GM12878 (cell line): ENCODE measurements around the gene AP2B1. TPM values are rescaled to one million over a fixed set of nuclear protein-coding genes. Genes with fewer than 3 reads are reported as not detected.
"Not testable (repeated sequence)": the region's sequence is repeated elsewhere in the genome, so short reads cannot be mapped to it uniquely, and the experiment has no call there.

Experiments used
- ATAC-seq: fragments of 200-7000 bp; cut with Tn5 transposase; 3 replicates; pipeline ENCODE4 v1.9.1; 2020; ENCODE audit warnings: mild to moderate bottlenecking, moderate library complexity
- BruUV-seq: library from RNA; stranded (reverse); fragments of 400-500 nt; replicated peaks from 2 replicates; lab custom pipeline; 2021; lab: Mats Ljungman, UMichigan
- CTCF ChIA-PET: fragments of 300-600 bp; sonication (Branson Sonifier 250); formaldehyde crosslinking; extraction: SDS; loops from one replicate; lab custom pipeline; 2021; ENCODE audit warnings: inconsistent platforms; lab: Yijun Ruan, JAX
- POLR2A ChIA-PET: fragments of 350-600 bp; formaldehyde crosslinking; extraction: SDS; loops from one replicate; lab custom pipeline; 2021; ENCODE audit warnings: inconsistent platforms; lab: Charles Lee
- RAD21 ChIA-PET: fragments of 300-600 bp; sonication (Branson Sonifier 250); formaldehyde crosslinking; loops from one replicate; lab custom pipeline; 2023; ENCODE audit warnings: antibody characterized with exemption; ENCODE audit not compliant: unreplicated experiment; lab: Charles Lee
- SMC1A ChIA-PET: fragments of 300-600 bp; sonication (Branson Sonifier 250); formaldehyde crosslinking; loops from one replicate; lab custom pipeline; 2023; ENCODE audit not compliant: unreplicated experiment, uncharacterized antibody; lab: Charles Lee
- DNase-seq: peaks from one replicate; pipeline ENCODE4 v3.0.0-alpha.2; 2011; ENCODE audit warnings: low read depth, low spot score
- FAIRE-seq: peaks from 3 replicates; lab custom pipeline; 2011; peaks lifted over from hg19 to GRCh38; lab: Jason Lieb, UNC
- H2AFZ ChIP-seq: 2 replicates; pipeline ENCODE4 v1.6.0; 2011; ENCODE audit warnings: low read depth, low read length, control low read depth; ENCODE audit not compliant: control insufficient read depth
- H3K27ac ChIP-seq: 2 replicates; pipeline ENCODE4 v1.5.1; 2011; ENCODE audit warnings: control low read depth; ENCODE audit not compliant: control insufficient read depth, insufficient read depth
- H3K27me3 ChIP-seq, 2 experiments: replicated peaks in 1 of 2; 2 replicates each; pipeline versions ENCODE4 v1.6.0 to v1.6.1; 2011; ENCODE audit warnings: low read length in 1 of 2; ENCODE audit not compliant: control insufficient read depth in 2 of 2, insufficient read depth in 2 of 2
- H3K36me3 ChIP-seq, 2 experiments: 2 replicates each; pipeline ENCODE4 v1.5.1; 2011; ENCODE audit warnings: low read length in 1 of 2; ENCODE audit not compliant: control insufficient read depth in 2 of 2, insufficient read depth in 2 of 2
- H3K4me1 ChIP-seq: 2 replicates; pipeline ENCODE4 v1.6.1; 2011; ENCODE audit warnings: mild to moderate bottlenecking, low read length, moderate library complexity, mixed read lengths; ENCODE audit not compliant: control insufficient read depth, insufficient read depth
- H3K4me2 ChIP-seq: 2 replicates; pipeline ENCODE4 v1.6.0; 2011; ENCODE audit warnings: control low read depth; ENCODE audit not compliant: control insufficient read depth, insufficient read depth
- H3K4me3 ChIP-seq: fragments of 200-600 bp; sonication (generic); 2 replicates; pipeline ENCODE4 v1.5.1; 2016
- H3K79me2 ChIP-seq: 2 replicates; pipeline ENCODE4 v1.6.0; 2011; ENCODE audit warnings: low read length; ENCODE audit not compliant: control insufficient read depth, insufficient read depth
- H3K9ac ChIP-seq: 2 replicates; pipeline ENCODE4 v1.8.0; 2011; ENCODE audit warnings: low read length, control low read depth, mixed read lengths; ENCODE audit not compliant: control insufficient read depth, insufficient read depth
- H3K9me3 ChIP-seq: replicated peaks from 3 replicates; pipeline ENCODE4 v1.5.1; 2011; ENCODE audit warnings: mild to moderate bottlenecking, low read length; ENCODE audit not compliant: control insufficient read depth, insufficient read depth
- H4K20me1 ChIP-seq: 2 replicates; pipeline ENCODE4 v1.6.0; 2011; ENCODE audit not compliant: control insufficient read depth, insufficient read depth
- SP1 ChIP-seq: IDR thresholded peaks from one replicate; pipeline ENCODE4 v1.6.1; 2011; ENCODE audit warnings: low read depth, low read length
- YY1 ChIP-seq: IDR thresholded peaks from 2 replicates; pipeline ENCODE4 v1.6.1; 2011; ENCODE audit warnings: low read depth, mild to moderate bottlenecking, low read length
- WGBS: methylation state at CpG from one replicate; pipeline ENCODE4 v1.1.6; 2016; ENCODE audit warnings: low lambda C conversion rate; ENCODE audit not compliant: insufficient replicate concordance, insufficient coverage; ENCODE audit errors: missing lambda C conversion rate; 5-methylcytosine and 5-hydroxymethylcytosine counted together
- in situ Hi-C: fragments of 300-500 bp; cut with MboI; formaldehyde crosslinking; loops from 9 replicates; pipeline ENCODE4 v1.14.3; 2018; ENCODE audit warnings: mixed read lengths
- intact Hi-C: fragments of 100-400 bp; cut with micrococcal nuclease; formaldehyde crosslinking; loops from one replicate; pipeline ENCODE4 v1.14.2; 2022; ENCODE audit not compliant: unreplicated experiment
- polyA plus RNA-seq, 11 experiments: library from polyadenylated mRNA; depleted of rRNA in 4 of 11; unstranded in 6 of 11; stranded (reverse) in 5 of 11; fragments of >200 nt; fragmentation: Nextera tagmentation in 4 of 11; fragmentation: Illumina TruSeq in 1 of 11; extraction: Ambion mirVana in 4 of 11; extraction: Trizol in 1 of 11; gene quantifications; 1 replicate in 1 of 11; 2 replicates in 10 of 11; pipeline versions ENCODE4 v1.2.1 to v1.2.3, GENCODE V29; 2011 to 2016; ENCODE audit warnings: inconsistent platforms in 2 of 11, missing spikeins in 2 of 11, low read depth in 1 of 11
- total RNA-seq, 4 experiments: library from RNA; depleted of rRNA in 3 of 4; stranded (reverse); fragments of >200 nt in 3 of 4; fragmentation: Illumina TruSeq in 1 of 4; extraction: Trizol in 1 of 4; gene quantifications; 2 replicates each; pipeline versions ENCODE4 v1.2.1 to v1.2.3, GENCODE V29; 2013 to 2021
- TF ChIP-seq, protein P1 (sequence below), 3 experiments: IDR thresholded peaks in 2 of 3; conservative IDR thresholded peaks in 1 of 3; 2 replicates each; pipeline ENCODE4 v1.5.1; 2011; ENCODE audit warnings: low read depth in 3 of 3, low read length in 3 of 3, mild to moderate bottlenecking in 3 of 3, control low read depth in 2 of 3, moderate library complexity in 2 of 3, inconsistent platforms in 1 of 3, mixed read lengths in 1 of 3; ENCODE audit not compliant: control insufficient read depth in 2 of 3, insufficient read depth in 1 of 3; ENCODE audit errors: extremely low read depth in 1 of 3

The AP2B1 gene
- total and polyA plus RNA-seq, 10 of the 15 experiments (the other 5 are each of a cell fraction or from before 2014, with no cell fraction given), result 18.6 to 112 (median 53.9) TPM

DNA sequence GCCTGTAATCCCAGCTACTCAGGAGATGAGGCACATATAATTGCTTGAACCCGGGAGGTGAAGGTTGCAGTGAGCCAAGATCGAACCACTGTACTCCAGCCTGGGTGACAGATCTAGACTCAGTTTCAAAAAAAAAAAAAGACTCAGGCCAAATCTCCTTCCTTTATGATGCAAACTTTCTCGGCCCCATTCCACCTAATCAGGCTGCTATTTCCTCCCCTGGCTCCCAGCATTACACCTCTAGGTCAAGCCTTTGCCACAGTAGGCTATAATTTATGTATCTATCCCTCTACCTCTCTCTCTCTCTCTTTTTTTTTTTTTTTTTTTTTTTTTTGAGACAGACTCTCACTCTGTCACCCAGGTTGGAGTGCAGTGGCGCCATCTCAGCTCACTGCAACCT lies 164.4 kb downstream of the AP2B1 start:
- SMC1A ChIA-PET, result not testable (repeated sequence)

DNA sequence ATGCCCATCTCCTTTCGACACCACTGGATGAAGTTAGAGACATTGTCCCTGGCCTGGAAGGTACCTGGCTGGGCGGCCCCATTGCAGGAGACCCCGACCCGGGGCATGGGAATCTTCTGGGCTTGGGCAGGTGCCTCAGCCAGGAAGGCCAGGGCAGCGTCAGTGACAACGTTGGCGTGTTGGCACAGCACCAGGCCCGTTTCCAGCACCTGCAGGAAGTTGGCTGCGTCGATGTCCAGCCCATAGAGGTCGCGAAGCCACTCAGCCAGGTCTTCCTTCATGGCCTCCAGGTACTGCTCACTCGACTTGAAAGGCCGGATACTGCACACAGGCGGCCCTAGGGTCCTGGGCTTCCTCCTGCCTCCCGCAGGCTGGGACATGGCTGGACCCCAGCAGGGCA lies 165.3 kb downstream of the AP2B1 start:
- no peak overlapping the region for H3K9ac ChIP-seq
- no peak overlapping the region for H2AFZ ChIP-seq
- peaks cover 0 to 6% of the 10 kb centered on the region in 2 experiments; a peak in 3 of 4 replicates for H3K27me3 ChIP-seq
- no peak overlapping the region for H3K4me3 ChIP-seq
- ATAC-seq, result no peak
- ChIA-PET SMC1A (no interaction called here), POLR2A (no interaction called here), CTCF (interaction anchor here (0.7 to 2.3 kb wide), 3 partner anchors 11 to 30 kb away, joined by 3 to 7 read pairs (median 4); no protein-coding TSS in a partner anchor), RAD21 (no interaction called here)
- no peaks in the 10 kb centered on the region for H3K79me2 ChIP-seq
- H3K27ac ChIP-seq, result no peak overlapping the region
- no TSS peak for BruUV-seq
- H3K4me1 ChIP-seq, result no peaks in the 10 kb centered on the region
- TF ChIP-seq YY1 (no peak), SP1 (no peak)
- TF ChIP-seq, protein P1, sequence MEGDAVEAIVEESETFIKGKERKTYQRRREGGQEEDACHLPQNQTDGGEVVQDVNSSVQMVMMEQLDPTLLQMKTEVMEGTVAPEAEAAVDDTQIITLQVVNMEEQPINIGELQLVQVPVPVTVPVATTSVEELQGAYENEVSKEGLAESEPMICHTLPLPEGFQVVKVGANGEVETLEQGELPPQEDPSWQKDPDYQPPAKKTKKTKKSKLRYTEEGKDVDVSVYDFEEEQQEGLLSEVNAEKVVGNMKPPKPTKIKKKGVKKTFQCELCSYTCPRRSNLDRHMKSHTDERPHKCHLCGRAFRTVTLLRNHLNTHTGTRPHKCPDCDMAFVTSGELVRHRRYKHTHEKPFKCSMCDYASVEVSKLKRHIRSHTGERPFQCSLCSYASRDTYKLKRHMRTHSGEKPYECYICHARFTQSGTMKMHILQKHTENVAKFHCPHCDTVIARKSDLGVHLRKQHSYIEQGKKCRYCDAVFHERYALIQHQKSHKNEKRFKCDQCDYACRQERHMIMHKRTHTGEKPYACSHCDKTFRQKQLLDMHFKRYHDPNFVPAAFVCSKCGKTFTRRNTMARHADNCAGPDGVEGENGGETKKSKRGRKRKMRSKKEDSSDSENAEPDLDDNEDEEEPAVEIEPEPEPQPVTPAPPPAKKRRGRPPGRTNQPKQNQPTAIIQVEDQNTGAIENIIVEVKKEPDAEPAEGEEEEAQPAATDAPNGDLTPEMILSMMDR (IDR thresholded peaks at IDR 0.05 in 2 of 3, conservative IDR thresholded peaks at IDR 0.05 in 1 of 3; ENCODE audit: control insufficient read depth in 2 of 3, extremely low read depth in 1 of 3, insufficient read depth in 1 of 3, low read depth in 3 of 3, low read length in 3 of 3), result no peak
- in situ Hi-C loops (no loop called here), intact Hi-C loops (no loop called here)
- H3K4me2 ChIP-seq, result no peak overlapping the region
- H3K9me3 ChIP-seq, result no peaks in the 10 kb centered on the region
- DNase-seq, result no peak
- WGBS, result 14% methylated on average over 16 of the region's 16 CpGs
- no peaks in the 10 kb centered on the region for H3K36me3 ChIP-seq
- no peaks in the 10 kb centered on the region for H4K20me1 ChIP-seq
- FAIRE-seq, result no peak

More for the DNA sequence above, 164.4 kb downstream of the AP2B1 start:
- H3K27me3 ChIP-seq, H3K36me3 ChIP-seq, H4K20me1 ChIP-seq, H3K27ac ChIP-seq, DNase-seq, H2AFZ ChIP-seq, BruUV-seq, FAIRE-seq, H3K4me1 ChIP-seq, POLR2A ChIA-PET, H3K4me2 ChIP-seq, H3K9me3 ChIP-seq, H3K4me3 ChIP-seq, intact Hi-C loops, in situ Hi-C loops, H3K9ac ChIP-seq, ATAC-seq, H3K79me2 ChIP-seq, RAD21 ChIA-PET: not testable (repeated sequence)
- WGBS, result 68% methylated on average over 4 of the region's 4 CpGs
- CTCF ChIA-PET, result interaction anchor here (0.7 to 2.3 kb wide), 3 partner anchors 12 to 31 kb away, joined by 3 to 7 read pairs (median 4); no protein-coding TSS in a partner anchor
